ENCODE data around the gene ANKS1B. TPM values are rescaled to one million over a fixed set of nuclear protein-coding genes. Genes with fewer than 3 reads are reported as not detected.

The ANKS1B gene
- total RNA-seq, 4 donors from 2014 or later: 14.0 to 38.4 (median 28.6) TPM

GRCh38 chr12:99765469-99766114 is 219.1 kb downstream of the ANKS1B start:
- no peaks in the 10 kb centered on the region for H3K36me3 ChIP-seq
- no peaks in the 10 kb centered on the region for H3K27me3 ChIP-seq
- peaks cover 0 to 20% (median 0%) of the 10 kb centered on the region in 4 donors for H3K4me1 ChIP-seq
- H3K27ac ChIP-seq: no peak overlapping the region
- DNase-seq (ENCODE audit: low spot score in 2 of 2): no peak
- no peaks in the 10 kb centered on the region for H3K9me3 ChIP-seq
- TF ChIP-seq EP300 (IDR thresholded peaks at IDR 0.05) (no peak), CTCF (IDR thresholded peaks at IDR 0.05) (no peak), POLR2A (IDR thresholded peaks at IDR 0.05) (no peak)
- H3K4me3 ChIP-seq: no peak overlapping the region
- WGBS, 2 donors: 26 to 28% methylated on average over 3 of the region's 3 CpGs

- Histone ChIP-seq H3K36me3 (no peaks in the 10 kb centered on the region), H3K27ac (no peak overlapping the region), H3K9me3 (peaks cover 0 to 1% (median 0%) of the 10 kb centered on the region in 4 donors), H3K27me3 (no peaks in the 10 kb centered on the region), H3K4me3 (no peak overlapping the region), H3K4me1 (no peaks in the 10 kb centered on the region)
- no peak for DNase-seq (ENCODE audit: low spot score in 2 of 2)
- 70 to 73% methylated on average over 2 of the region's 2 CpGs for WGBS, 2 donors
- TF ChIP-seq EP300 (IDR thresholded peaks at IDR 0.05) (no peak), CTCF (IDR thresholded peaks at IDR 0.05) (no peak), POLR2A (IDR thresholded peaks at IDR 0.05) (no peak)
These were observed 225.3 kb downstream of the ANKS1B start for GRCh38 chr12:99759444-99759843.

GRCh38 chr12:99758997-99759396 is 225.7 kb downstream of the ANKS1B start:
- no peak overlapping the region for H3K27ac ChIP-seq
- 84 to 86% methylated on average over 3 of the region's 3 CpGs for WGBS, 2 donors
- peaks cover 0 to 6% (median 0%) of the 10 kb centered on the region in 4 donors for H3K9me3 ChIP-seq
- TF ChIP-seq CTCF (IDR thresholded peaks at IDR 0.05) (no peak), POLR2A (IDR thresholded peaks at IDR 0.05) (no peak), EP300 (IDR thresholded peaks at IDR 0.05) (no peak)
- no peaks in the 10 kb centered on the region for H3K4me1 ChIP-seq
- no peaks in the 10 kb centered on the region for H3K36me3 ChIP-seq
- H3K4me3 ChIP-seq: no peak overlapping the region
- no peak for DNase-seq (ENCODE audit: low spot score in 2 of 2)
- H3K27me3 ChIP-seq: no peaks in the 10 kb centered on the region

GRCh38 chr12:99752740-99753139 is 232.0 kb downstream of the ANKS1B start:
- no peak for TF ChIP-seq POLR2A (IDR thresholded peaks at IDR 0.05)
- TF ChIP-seq CTCF (IDR thresholded peaks at IDR 0.05): no peak
- TF ChIP-seq EP300 (IDR thresholded peaks at IDR 0.05): no peak

GRCh38 chr12:99746538-99746937 is 238.2 kb downstream of the ANKS1B start:
- H3K9me3 ChIP-seq: no peaks in the 10 kb centered on the region
- no peaks in the 10 kb centered on the region for H3K27me3 ChIP-seq
- TF ChIP-seq EP300 (IDR thresholded peaks at IDR 0.05): no peak
- no peak for TF ChIP-seq POLR2A (IDR thresholded peaks at IDR 0.05)
- no peak for TF ChIP-seq CTCF (IDR thresholded peaks at IDR 0.05)
- DNase-seq (ENCODE audit: low spot score in 2 of 2): no peak
- H3K36me3 ChIP-seq: no peaks in the 10 kb centered on the region
- no peak overlapping the region for H3K27ac ChIP-seq
- peaks cover 0 to 10% (median 0%) of the 10 kb centered on the region in 4 donors for H3K4me1 ChIP-seq
- no peak overlapping the region for H3K4me3 ChIP-seq

More at GRCh38 chr12:99752740-99753139, 232.0 kb downstream of the ANKS1B start:
- Histone ChIP-seq H3K4me3 (no peak overlapping the region), H3K27me3 (no peaks in the 10 kb centered on the region), H3K27ac (no peak overlapping the region), H3K36me3 (no peaks in the 10 kb centered on the region), H3K9me3 (peaks cover 0 to 14% (median 0%) of the 10 kb centered on the region in 4 donors), H3K4me1 (no peaks in the 10 kb centered on the region)
- no peak for DNase-seq (ENCODE audit: low spot score in 2 of 2)
